Measurements from ENCODE around the gene ZNF587.
"Not testable (repeated sequence)": the region's sequence is repeated elsewhere in the genome, so short reads cannot be mapped to it uniquely, and the experiment has no call there.

Gene ZNF587

GRCh38 chr19:57887195-57887941, 37.7 kb downstream of the ZNF587 start:
- no peak for DNase-seq (ENCODE audit: low read depth in 2 of 2)

GRCh38 chr19:57888107-57888559, 38.5 kb downstream of the ZNF587 start:
- no peak for DNase-seq (ENCODE audit: low read depth in 2 of 2)

DNA sequence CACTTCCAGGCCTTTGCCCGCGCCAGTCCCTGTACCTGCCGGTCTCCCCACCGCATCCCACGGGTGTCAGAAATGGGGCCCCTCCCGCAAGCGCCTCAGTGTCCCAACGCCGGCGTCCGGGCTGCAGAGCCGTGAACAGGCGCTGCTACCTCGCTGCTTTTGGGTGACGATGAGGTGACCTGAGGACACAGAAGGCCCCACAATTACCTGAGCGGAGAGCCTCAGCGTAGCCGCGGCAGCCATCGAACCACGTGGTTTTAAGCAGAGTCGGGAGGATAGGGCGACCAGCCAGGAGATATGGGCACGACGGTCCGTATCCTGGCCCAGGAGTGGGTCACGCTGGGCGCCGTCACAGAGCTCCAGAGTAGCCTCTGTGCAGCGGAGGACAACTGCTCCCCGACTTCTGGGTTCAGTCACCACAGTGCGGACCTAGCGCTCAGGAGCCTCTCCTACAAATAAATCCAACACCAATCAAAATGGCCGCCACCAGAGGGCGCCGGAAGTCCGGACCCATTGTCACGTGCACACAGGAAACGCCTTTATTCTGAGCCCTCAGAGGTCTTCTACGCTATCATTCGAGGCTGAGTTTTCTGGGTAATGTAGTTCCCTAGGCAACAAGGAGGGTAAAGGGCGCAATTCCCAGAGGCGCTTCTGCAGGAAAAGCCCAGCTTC, 39.0 kb downstream of the ZNF587 start, which contains the start of gene ZNF814:
Gene ZNF814, minus strand, starts transcription at position 478 of the 672 bp plus-strand sequence. Its CDS starts 235 bp downstream, at position 243.
- DNase-seq (ENCODE audit: low read depth in 2 of 2) = peak; percentile 40 to 47

DNA sequence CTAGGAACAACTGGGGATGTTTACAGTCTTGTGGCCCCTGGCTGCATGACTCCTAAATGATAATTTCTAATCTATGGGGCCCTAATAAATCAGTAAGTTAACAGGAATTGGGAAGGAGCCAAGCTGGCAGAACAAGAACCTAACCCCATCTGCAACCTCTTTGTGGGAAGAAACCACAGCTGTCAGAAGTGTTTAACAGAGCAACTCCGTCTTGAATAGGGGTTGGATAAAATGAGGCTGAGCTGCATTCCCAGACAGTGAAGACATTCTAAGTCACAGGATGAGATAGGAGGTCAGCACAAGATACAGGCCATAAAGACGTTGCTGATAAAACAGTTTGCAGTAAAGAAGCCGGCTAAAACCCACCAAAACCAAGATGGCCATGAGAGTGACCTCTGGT, 41.0 kb downstream of the ZNF587 start:
- DNase-seq (ENCODE audit: low read depth in 2 of 2) = not testable (repeated sequence)

- DNase-seq (ENCODE audit: low read depth in 2 of 2) = no peak
Observed at GRCh38 chr19:57900311-57900710, 50.7 kb downstream of the ZNF587 start.

DNA sequence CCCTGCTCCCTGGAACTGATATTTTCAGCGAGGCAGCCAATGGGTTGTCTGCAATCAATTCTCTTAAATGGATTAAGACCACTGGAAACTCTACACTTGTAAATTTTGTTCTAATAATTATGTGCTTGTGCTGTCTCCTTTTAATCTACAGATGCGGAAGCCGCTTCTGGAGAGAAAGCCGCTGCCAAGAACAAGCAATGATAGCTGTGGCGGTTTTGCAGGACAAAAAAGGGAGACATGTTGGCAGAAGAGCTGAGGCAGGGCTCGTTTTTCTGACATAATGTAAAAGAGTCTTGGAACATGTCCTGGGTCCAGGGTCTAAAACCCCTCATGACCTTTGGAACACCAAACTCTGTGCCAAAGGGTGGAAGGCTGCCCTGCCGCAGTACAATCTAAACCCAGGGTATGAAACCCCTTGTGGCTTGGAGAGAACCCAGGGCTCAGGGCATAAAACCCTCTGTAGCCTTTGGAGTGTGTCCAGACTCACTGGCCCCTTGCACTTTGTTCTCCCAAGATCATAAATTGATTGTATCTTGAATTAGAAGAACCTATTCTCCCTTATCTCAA, 54.0 kb downstream of the ZNF587 start:
- no peak for DNase-seq (ENCODE audit: low read depth in 2 of 2)

- DNase-seq (ENCODE audit: low read depth in 2 of 2) = no peak
Observed at GRCh38 chr19:57905258-57905657, 55.6 kb downstream of the ZNF587 start.

GRCh38 chr19:57907394-57907793, 57.7 kb downstream of the ZNF587 start:
- DNase-seq (ENCODE audit: low read depth in 2 of 2) = no peak

- no peak for DNase-seq (ENCODE audit: low read depth in 2 of 2)
Observed at GRCh38 chr19:57914531-57914930, 64.9 kb downstream of the ZNF587 start.

Measured in fibroblast of skin of left biceps (primary cell).